ENCODE measurements around the gene TLL2. TPM values are rescaled to one million over a fixed set of nuclear protein-coding genes. Genes with fewer than 3 reads are reported as not detected.

Gene TLL2
- total RNA-seq, 1 experiment from 2014 or later, result 0.11 TPM

- CTCF ChIA-PET, result no interaction called here
- intact Hi-C loops (cut with micrococcal nuclease; ENCODE audit: unreplicated experiment), result no loop called here
Observed at GRCh38 chr10:96465599-96465998, 48.1 kb downstream of the TLL2 start.

GRCh38 chr10:96463562-96463961 is 50.2 kb downstream of the TLL2 start:
- Histone ChIP-seq H3K36me3 (ENCODE audit: insufficient read depth, low read length, poor library complexity, severe bottlenecking) (no peaks in the 10 kb centered on the region), H3K27ac (ENCODE audit: low read depth, low read length, poor library complexity, severe bottlenecking) (no peak overlapping the region), H3K9me3 (ENCODE audit: low read depth, low read length, poor library complexity, severe bottlenecking) (no peaks in the 10 kb centered on the region), H3K27me3 (replicated peaks; ENCODE audit: insufficient read depth, low read depth, low read length, poor library complexity) (peaks cover 4% of the 10 kb centered on the region), H3K4me3 (ENCODE audit: low read depth, low read length, poor library complexity, severe bottlenecking) (no peak overlapping the region), H3K4me1 (ENCODE audit: insufficient read depth, low read length, poor library complexity, severe bottlenecking) (no peaks in the 10 kb centered on the region)
- CTCF ChIA-PET, result no interaction called here
- no peak for DNase-seq (ENCODE audit: low spot score)
- intact Hi-C loops (cut with micrococcal nuclease; ENCODE audit: unreplicated experiment), result no loop called here
- no TSS peak for BruUV-seq (replicated peaks)
- POLR2A ChIA-PET (ENCODE audit: low non-redundant PET), result no interaction called here
- no peak for TF ChIP-seq EZH2 (IDR thresholded peaks at IDR 0.05; ENCODE audit: borderline replicate concordance, low read depth, low read length, poor library complexity, severe bottlenecking)
- no peak for TF ChIP-seq CTCF (conservative IDR thresholded peaks at IDR 0.05; ENCODE audit: low read depth, low read length)

More at GRCh38 chr10:96465599-96465998, 48.1 kb downstream of the TLL2 start:
- BruUV-seq (replicated peaks), result no TSS peak
- no peak overlapping the region for H3K27ac ChIP-seq (ENCODE audit: low read depth, low read length, poor library complexity, severe bottlenecking)
- H3K27me3 ChIP-seq (replicated peaks; ENCODE audit: insufficient read depth, low read depth, low read length, poor library complexity), result peaks cover 4% of the 10 kb centered on the region
- H3K9me3 ChIP-seq (ENCODE audit: low read depth, low read length, poor library complexity, severe bottlenecking), result no peaks in the 10 kb centered on the region
- TF ChIP-seq CTCF (conservative IDR thresholded peaks at IDR 0.05; ENCODE audit: low read depth, low read length) (no peak), EZH2 (IDR thresholded peaks at IDR 0.05; ENCODE audit: borderline replicate concordance, low read depth, low read length, poor library complexity, severe bottlenecking) (no peak)
- POLR2A ChIA-PET (ENCODE audit: low non-redundant PET), result no interaction called here
- no peaks in the 10 kb centered on the region for H3K4me1 ChIP-seq (ENCODE audit: insufficient read depth, low read length, poor library complexity, severe bottlenecking)
- no peaks in the 10 kb centered on the region for H3K36me3 ChIP-seq (ENCODE audit: insufficient read depth, low read length, poor library complexity, severe bottlenecking)
- DNase-seq (ENCODE audit: low spot score), result no peak
- no peak overlapping the region for H3K4me3 ChIP-seq (ENCODE audit: low read depth, low read length, poor library complexity, severe bottlenecking)

- DNase-seq (ENCODE audit: low spot score), result no peak
- POLR2A ChIA-PET (ENCODE audit: low non-redundant PET), result no interaction called here
- no TSS peak for BruUV-seq (replicated peaks)
- intact Hi-C loops (cut with micrococcal nuclease; ENCODE audit: unreplicated experiment), result no loop called here
- CTCF ChIA-PET, result no interaction called here
- Histone ChIP-seq H3K36me3 (ENCODE audit: insufficient read depth, low read length, poor library complexity, severe bottlenecking) (no peaks in the 10 kb centered on the region), H3K27me3 (replicated peaks; ENCODE audit: insufficient read depth, low read depth, low read length, poor library complexity) (peaks cover 4% of the 10 kb centered on the region), H3K9me3 (ENCODE audit: low read depth, low read length, poor library complexity, severe bottlenecking) (no peaks in the 10 kb centered on the region), H3K27ac (ENCODE audit: low read depth, low read length, poor library complexity, severe bottlenecking) (no peak overlapping the region), H3K4me1 (ENCODE audit: insufficient read depth, low read length, poor library complexity, severe bottlenecking) (no peaks in the 10 kb centered on the region), H3K4me3 (ENCODE audit: low read depth, low read length, poor library complexity, severe bottlenecking) (no peak overlapping the region)
- TF ChIP-seq CTCF (conservative IDR thresholded peaks at IDR 0.05; ENCODE audit: low read depth, low read length) (no peak), EZH2 (IDR thresholded peaks at IDR 0.05; ENCODE audit: borderline replicate concordance, low read depth, low read length, poor library complexity, severe bottlenecking) (no peak)
Observed at GRCh38 chr10:96462606-96463151, 51.0 kb downstream of the TLL2 start.
